OCI-LY3 (cell line): Measurements from ENCODE around the gene ARMC2.

ENCODE experiments used
- EZH2phosphoT487 ChIP-seq: fragments of 200-600 bp; shearing (Covaris generic); IDR thresholded peaks from 2 replicates; pipeline ENCODE4 v1.6.1; 2018; ENCODE audit warnings: antibody characterized with exemption, mixed run types, low read depth
- TF ChIP-seq, protein P1 (sequence below): fragments of 200-600, 300-600 bp; sonication (generic); IDR thresholded peaks from 2 replicates; pipeline ENCODE4 v1.5.1; 2014; ENCODE audit warnings: antibody characterized with exemption, low read length, low read depth

DNA sequence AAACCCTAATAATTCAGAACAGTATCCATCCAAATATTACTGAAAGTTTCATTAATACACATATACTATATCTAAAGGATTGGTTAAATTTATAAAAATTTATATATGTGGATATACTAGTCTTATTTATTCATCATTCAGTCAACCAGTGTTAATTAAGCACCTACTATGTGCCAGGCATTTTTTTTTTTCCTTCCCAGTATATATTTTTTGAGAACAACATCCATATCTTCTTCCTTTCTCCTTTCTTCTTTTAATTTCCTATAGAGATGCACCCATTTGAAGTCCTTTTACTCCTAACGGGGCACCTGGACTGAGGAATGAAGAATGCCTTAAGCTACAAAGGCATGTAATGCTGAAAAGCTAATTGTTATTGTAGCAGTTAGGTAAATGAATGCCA lies 173.6 kb downstream of the ARMC2 start:
- no peak for TF ChIP-seq EZH2phosphoT487
- TF ChIP-seq, protein P1, sequence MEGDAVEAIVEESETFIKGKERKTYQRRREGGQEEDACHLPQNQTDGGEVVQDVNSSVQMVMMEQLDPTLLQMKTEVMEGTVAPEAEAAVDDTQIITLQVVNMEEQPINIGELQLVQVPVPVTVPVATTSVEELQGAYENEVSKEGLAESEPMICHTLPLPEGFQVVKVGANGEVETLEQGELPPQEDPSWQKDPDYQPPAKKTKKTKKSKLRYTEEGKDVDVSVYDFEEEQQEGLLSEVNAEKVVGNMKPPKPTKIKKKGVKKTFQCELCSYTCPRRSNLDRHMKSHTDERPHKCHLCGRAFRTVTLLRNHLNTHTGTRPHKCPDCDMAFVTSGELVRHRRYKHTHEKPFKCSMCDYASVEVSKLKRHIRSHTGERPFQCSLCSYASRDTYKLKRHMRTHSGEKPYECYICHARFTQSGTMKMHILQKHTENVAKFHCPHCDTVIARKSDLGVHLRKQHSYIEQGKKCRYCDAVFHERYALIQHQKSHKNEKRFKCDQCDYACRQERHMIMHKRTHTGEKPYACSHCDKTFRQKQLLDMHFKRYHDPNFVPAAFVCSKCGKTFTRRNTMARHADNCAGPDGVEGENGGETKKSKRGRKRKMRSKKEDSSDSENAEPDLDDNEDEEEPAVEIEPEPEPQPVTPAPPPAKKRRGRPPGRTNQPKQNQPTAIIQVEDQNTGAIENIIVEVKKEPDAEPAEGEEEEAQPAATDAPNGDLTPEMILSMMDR: no peak
